Superior temporal gyrus (tissue), 1 donor: ENCODE results near the gene KATNIP.

Experiments
- DNase-seq: peaks from one replicate; pipeline ENCODE4 v3.0.0-alpha.2; 2016; ENCODE audit errors: extremely low spot score

The KATNIP gene

GRCh38 chr16:27582883-27583282 is 32.9 kb downstream of the KATNIP start:
- DNase-seq, result no peak

GRCh38 chr16:27583634-27584033 is 33.7 kb downstream of the KATNIP start:
- DNase-seq, result no peak

- no peak for DNase-seq
Observed at GRCh38 chr16:27585200-27585599, 35.3 kb downstream of the KATNIP start.

GRCh38 chr16:27586711-27587110 is 36.8 kb downstream of the KATNIP start:
- DNase-seq, result no peak

GRCh38 chr16:27588057-27588456 is 38.1 kb downstream of the KATNIP start:
- no peak for DNase-seq

GRCh38 chr16:27591837-27592236 is 41.9 kb downstream of the KATNIP start:
- no peak for DNase-seq

DNA sequence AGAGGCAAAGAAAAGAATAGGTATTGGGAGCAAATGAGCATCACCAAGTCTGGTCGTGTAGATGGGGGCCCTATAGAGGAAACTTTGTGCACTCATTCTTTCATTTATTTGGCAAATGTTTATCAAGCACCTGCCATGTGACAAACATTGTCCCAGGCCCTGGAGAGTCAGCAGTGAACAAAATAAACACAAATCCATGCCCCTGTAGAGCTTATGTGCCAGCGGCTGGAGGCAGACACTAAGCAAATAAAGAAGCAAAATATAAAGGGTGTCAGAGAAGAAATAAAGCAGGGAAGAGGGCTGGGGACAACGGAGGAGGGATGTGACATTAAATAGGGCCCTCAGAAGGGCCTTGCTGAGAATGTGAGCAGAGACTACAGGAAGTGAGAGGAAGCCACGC is 45.5 kb downstream of the KATNIP start:
- DNase-seq, result no peak

GRCh38 chr16:27595993-27596392 is 46.0 kb downstream of the KATNIP start:
- DNase-seq, result no peak

GRCh38 chr16:27596411-27596810 is 46.5 kb downstream of the KATNIP start:
- no peak for DNase-seq

- DNase-seq, result no peak
Observed at GRCh38 chr16:27597361-27597760, 47.4 kb downstream of the KATNIP start.

DNA sequence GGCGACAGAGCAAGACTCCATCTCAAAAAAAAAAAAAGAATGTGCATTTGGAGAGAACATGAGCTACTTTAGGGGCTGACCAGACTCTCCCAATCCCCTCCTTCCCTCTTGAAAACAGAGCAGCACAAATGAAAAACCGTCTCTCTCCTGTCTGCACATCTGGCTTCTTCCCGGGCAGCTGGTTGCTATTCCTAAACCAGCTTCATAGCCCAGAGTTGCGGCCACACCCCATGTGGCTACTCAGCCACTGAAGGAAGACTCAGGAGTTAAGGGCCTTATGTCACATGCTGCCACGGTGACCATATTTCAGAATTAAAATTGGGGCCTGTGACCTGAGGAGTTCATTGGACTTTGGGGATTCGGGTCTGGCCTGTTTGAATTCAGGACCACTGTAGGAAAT is 48.3 kb downstream of the KATNIP start:
- DNase-seq, result no peak

GRCh38 chr16:27598931-27599565 is 49.1 kb downstream of the KATNIP start:
- DNase-seq, result no peak

GRCh38 chr16:27599606-27600005 is 49.7 kb downstream of the KATNIP start:
- DNase-seq, result no peak
